DND-41 (cell line): ENCODE data around the gene GPC6.

Experiments
- ATAC-seq: fragments of 200-7000 bp; cut with Tn5 transposase; 3 replicates; pipeline ENCODE4 v1.9.1; 2021; ENCODE audit warnings: low read depth; ENCODE audit not compliant: insufficient read depth
- DNase-seq: peaks from one replicate; pipeline ENCODE4 v3.0.0-alpha.2; 2020
- H2AFZ ChIP-seq: 2 replicates; pipeline ENCODE4 v1.6.0; 2012; ENCODE audit warnings: low read depth, low read length
- H3K27ac ChIP-seq: 2 replicates; pipeline ENCODE4 v1.5.1; 2012; ENCODE audit warnings: low read length, inconsistent platforms
- H3K27me3 ChIP-seq: fragments of 200-600 bp; sonication (generic); 2 replicates; pipeline ENCODE4 v1.6.0; 2012; ENCODE audit warnings: low read length, mild to moderate bottlenecking, inconsistent platforms; ENCODE audit not compliant: insufficient read depth, poor library complexity
- H3K36me3 ChIP-seq: 2 replicates; pipeline ENCODE4 v1.5.1; 2012; ENCODE audit warnings: low read length, inconsistent platforms; ENCODE audit not compliant: insufficient read depth
- H3K4me1 ChIP-seq: 2 replicates; pipeline ENCODE4 v1.5.1; 2012; ENCODE audit warnings: mild to moderate bottlenecking, low read length; ENCODE audit not compliant: insufficient read depth
- H3K4me2 ChIP-seq: 2 replicates; pipeline ENCODE4 v1.6.0; 2012; ENCODE audit warnings: mild to moderate bottlenecking, moderate library complexity, low read length, inconsistent platforms; ENCODE audit not compliant: insufficient read depth
- H3K4me3 ChIP-seq, 2 experiments: fragments of 200-600 bp in 1 of 2; shearing (Covaris generic) in 1 of 2; 2 replicates each; pipeline ENCODE4 v1.5.1; 2012 to 2016; ENCODE audit warnings: inconsistent platforms in 2 of 2, low read length in 2 of 2, mild to moderate bottlenecking in 2 of 2, low read depth in 1 of 2, moderate library complexity in 1 of 2
- H3K79me2 ChIP-seq: 2 replicates; pipeline ENCODE4 v1.6.0; 2012; ENCODE audit warnings: low read length, inconsistent platforms; ENCODE audit not compliant: insufficient read depth
- H3K9ac ChIP-seq: 2 replicates; pipeline ENCODE4 v1.6.0; 2012; ENCODE audit warnings: low read depth, mild to moderate bottlenecking, inconsistent platforms, low read length, moderate library complexity
- H3K9me3 ChIP-seq: 2 replicates; pipeline ENCODE4 v1.5.1; 2012; ENCODE audit warnings: low read length, moderate library complexity, mild to moderate bottlenecking, inconsistent platforms; ENCODE audit not compliant: insufficient read depth, severe bottlenecking
- H4K20me1 ChIP-seq: 2 replicates; pipeline ENCODE4 v1.6.0; 2012; ENCODE audit warnings: low read length; ENCODE audit not compliant: insufficient read depth
- CTCF ChIP-seq: IDR thresholded peaks from 2 replicates; pipeline ENCODE4 v1.5.1; 2012; ENCODE audit warnings: borderline replicate concordance, low read length, moderate library complexity, mild to moderate bottlenecking; ENCODE audit not compliant: poor library complexity, severe bottlenecking; ENCODE audit errors: extremely low read depth
- EZH2 ChIP-seq: IDR thresholded peaks from 3 replicates; pipeline ENCODE4 v1.6.1; 2012; ENCODE audit warnings: borderline replicate concordance, low read depth, mild to moderate bottlenecking, moderate library complexity, low read length, inconsistent platforms; ENCODE audit not compliant: severe bottlenecking

The GPC6 gene

DNA sequence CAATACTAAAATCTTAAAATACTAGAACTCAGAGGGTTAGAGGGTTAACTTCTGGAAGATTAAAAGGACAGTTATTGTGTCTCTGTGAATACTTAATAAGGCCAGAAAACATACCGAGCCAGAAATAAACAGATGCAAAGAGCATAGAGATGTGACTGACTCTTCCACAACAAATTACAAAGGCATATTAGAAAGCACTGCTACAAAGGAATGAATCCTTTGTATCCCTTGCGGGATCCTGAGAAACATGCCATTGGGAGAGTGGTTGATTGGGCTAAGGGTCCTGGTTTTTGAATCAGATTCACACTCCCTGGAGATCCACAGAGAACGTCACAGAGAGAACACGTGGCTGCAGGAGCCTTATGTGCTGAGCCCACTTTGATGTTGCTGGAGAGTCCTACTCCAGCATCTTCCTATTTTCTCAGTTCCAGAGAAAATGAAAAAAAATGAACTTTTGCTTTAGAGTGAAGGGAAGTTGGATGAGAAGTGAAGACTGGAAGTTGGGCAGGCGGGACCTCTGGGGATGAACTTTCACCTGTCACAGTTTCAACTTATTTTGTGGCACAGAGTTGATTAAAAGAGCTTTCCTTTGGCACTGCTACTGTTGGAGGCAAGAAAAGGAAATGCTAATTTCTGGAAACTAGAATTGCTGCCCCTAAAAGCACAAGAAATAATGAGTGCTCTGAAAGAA lies 943.0 kb downstream of the GPC6 start:
- no peak overlapping the region for H3K9ac ChIP-seq
- DNase-seq (no peak), ATAC-seq (no peak)
- TF ChIP-seq EZH2 (no peak), CTCF (no peak)
- H2AFZ ChIP-seq: no peak overlapping the region
- H3K27me3 ChIP-seq: no peaks in the 10 kb centered on the region
- no peaks in the 10 kb centered on the region for H3K36me3 ChIP-seq
- no peaks in the 10 kb centered on the region for H3K79me2 ChIP-seq
- H3K27ac ChIP-seq: no peak overlapping the region
- H3K4me2 ChIP-seq: no peak overlapping the region
- no peaks in the 10 kb centered on the region for H3K9me3 ChIP-seq
- no peak overlapping the region for H3K4me3 ChIP-seq
- H4K20me1 ChIP-seq: no peaks in the 10 kb centered on the region
- H3K4me1 ChIP-seq: no peaks in the 10 kb centered on the region

DNA sequence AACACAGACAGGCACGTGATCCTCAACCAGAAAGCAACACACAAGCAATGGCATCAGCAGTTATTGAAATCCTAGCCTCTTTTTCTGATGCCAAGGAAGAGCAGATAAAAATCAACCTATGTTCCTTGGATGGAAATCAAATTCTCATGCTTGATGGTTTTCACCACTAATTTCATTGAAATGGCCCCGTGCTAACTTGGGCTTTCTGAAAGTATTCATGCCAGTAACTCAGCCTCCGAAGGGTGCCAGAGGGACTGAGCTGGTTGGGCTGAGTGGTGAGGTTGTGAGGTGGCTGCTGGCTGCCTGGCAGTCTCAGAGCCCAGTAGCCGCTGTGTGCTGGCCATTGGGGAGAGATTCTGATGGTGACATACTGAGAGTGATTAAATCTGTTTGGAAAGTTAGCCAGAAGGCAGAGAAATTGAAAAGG lies 943.6 kb downstream of the GPC6 start:
- Histone ChIP-seq H4K20me1 (no peaks in the 10 kb centered on the region), H3K36me3 (no peaks in the 10 kb centered on the region), H3K4me2 (no peak overlapping the region), H3K27ac (no peak overlapping the region), H2AFZ (no peak overlapping the region), H3K9me3 (no peaks in the 10 kb centered on the region), H3K27me3 (no peaks in the 10 kb centered on the region), H3K4me1 (no peaks in the 10 kb centered on the region), H3K9ac (no peak overlapping the region), H3K79me2 (no peaks in the 10 kb centered on the region), H3K4me3 (no peak overlapping the region)
- TF ChIP-seq CTCF (no peak), EZH2 (no peak)
- DNase-seq (no peak), ATAC-seq (no peak)

- no peak for ATAC-seq
- TF ChIP-seq CTCF: no peak
- no peak for TF ChIP-seq EZH2
- DNase-seq: no peak
- Histone ChIP-seq H3K27me3 (no peaks in the 10 kb centered on the region), H3K27ac (no peak overlapping the region), H3K79me2 (no peaks in the 10 kb centered on the region), H3K9me3 (no peaks in the 10 kb centered on the region), H2AFZ (no peak overlapping the region), H3K4me2 (no peak overlapping the region), H3K4me3 (no peak overlapping the region), H3K4me1 (no peaks in the 10 kb centered on the region), H4K20me1 (no peaks in the 10 kb centered on the region), H3K36me3 (no peaks in the 10 kb centered on the region), H3K9ac (no peak overlapping the region)
Observed at GRCh38 chr13:94172416-94172815, 945.8 kb downstream of the GPC6 start.
